ENCODE measurements around the gene CCDC102A. TPM values are rescaled to one million over a fixed set of nuclear protein-coding genes. Genes with fewer than 3 reads are reported as not detected.

CCDC102A gene
- total RNA-seq, 1 donor from 2014 or later: 13.7 TPM

DNA sequence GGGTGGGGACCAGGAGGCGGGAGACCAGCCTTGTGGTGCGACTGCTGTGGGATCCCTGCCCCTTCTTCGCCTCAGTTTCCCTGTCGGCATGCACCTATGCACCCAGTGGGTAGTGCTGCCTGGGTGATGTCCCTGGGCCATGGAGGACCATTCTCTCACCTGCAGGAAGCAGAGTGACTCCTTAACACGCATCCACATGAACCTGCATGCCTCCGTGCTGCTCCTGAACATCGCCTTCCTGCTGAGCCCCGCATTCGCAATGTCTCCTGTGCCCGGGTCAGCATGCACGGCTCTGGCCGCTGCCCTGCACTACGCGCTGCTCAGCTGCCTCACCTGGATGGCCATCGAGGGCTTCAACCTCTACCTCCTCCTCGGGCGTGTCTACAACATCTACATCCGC is 31.3 kb upstream of the CCDC102A start:
- DNase-seq (ENCODE audit: low spot score in 2 of 2): no peak
- Histone ChIP-seq H3K27ac (no peak overlapping the region), H3K36me3 (no peaks in the 10 kb centered on the region), H3K9me3 (no peaks in the 10 kb centered on the region), H3K4me3 (no peak overlapping the region), H3K27me3 (no peaks in the 10 kb centered on the region), H3K4me1 (no peaks in the 10 kb centered on the region)
- intact Hi-C loops (cut with DNase I): no loop called here
- TF ChIP-seq, protein P1, sequence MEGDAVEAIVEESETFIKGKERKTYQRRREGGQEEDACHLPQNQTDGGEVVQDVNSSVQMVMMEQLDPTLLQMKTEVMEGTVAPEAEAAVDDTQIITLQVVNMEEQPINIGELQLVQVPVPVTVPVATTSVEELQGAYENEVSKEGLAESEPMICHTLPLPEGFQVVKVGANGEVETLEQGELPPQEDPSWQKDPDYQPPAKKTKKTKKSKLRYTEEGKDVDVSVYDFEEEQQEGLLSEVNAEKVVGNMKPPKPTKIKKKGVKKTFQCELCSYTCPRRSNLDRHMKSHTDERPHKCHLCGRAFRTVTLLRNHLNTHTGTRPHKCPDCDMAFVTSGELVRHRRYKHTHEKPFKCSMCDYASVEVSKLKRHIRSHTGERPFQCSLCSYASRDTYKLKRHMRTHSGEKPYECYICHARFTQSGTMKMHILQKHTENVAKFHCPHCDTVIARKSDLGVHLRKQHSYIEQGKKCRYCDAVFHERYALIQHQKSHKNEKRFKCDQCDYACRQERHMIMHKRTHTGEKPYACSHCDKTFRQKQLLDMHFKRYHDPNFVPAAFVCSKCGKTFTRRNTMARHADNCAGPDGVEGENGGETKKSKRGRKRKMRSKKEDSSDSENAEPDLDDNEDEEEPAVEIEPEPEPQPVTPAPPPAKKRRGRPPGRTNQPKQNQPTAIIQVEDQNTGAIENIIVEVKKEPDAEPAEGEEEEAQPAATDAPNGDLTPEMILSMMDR (IDR thresholded peaks at IDR 0.05): no peak

DNA sequence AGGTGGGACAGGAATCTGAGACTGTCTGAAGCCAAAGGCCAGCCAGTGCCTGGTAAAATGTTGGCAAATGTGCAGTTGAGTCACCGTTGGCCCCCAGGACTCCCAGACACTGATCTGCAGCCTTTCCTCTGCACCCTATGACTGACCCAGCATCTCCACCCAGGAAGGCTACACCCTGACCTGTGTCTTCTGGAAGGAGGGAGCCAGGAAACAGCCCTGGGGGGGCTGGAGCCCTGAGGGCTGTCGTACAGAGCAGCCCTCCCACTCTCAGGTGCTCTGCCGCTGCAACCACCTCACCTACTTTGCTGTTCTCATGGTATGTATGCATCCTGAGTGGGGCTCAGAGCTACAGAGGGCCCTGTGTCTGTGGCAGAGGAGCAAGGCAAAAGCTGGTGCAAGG is 30.1 kb upstream of the CCDC102A start:
- Histone ChIP-seq H3K4me3 (no peak overlapping the region), H3K9me3 (no peaks in the 10 kb centered on the region), H3K4me1 (no peaks in the 10 kb centered on the region), H3K27ac (no peak overlapping the region), H3K27me3 (no peaks in the 10 kb centered on the region), H3K36me3 (no peaks in the 10 kb centered on the region)
- TF ChIP-seq, protein P1 (IDR thresholded peaks at IDR 0.05): no peak
- intact Hi-C loops (cut with DNase I): no loop called here
- DNase-seq (ENCODE audit: low spot score in 2 of 2): no peak

DNA sequence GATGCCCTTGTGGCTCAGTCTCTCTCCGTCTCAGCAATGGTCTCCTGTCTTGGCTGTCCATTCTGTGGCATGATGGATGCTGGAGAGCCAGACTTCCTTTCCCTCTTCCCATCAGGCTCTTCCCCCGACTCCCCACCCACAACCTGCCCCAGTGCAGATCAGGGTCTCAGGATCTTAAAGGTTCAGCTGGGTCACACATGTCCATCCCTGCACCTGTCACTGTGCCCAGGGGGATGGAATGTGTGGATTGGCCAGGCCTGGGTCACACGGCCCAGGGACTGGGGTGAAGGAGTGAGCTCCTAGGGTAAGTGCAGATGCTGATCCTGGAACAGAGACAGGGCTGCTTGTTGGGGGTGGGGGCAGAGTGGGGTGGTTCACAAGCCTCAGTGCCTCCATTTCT is 29.1 kb upstream of the CCDC102A start:
- H3K27me3 ChIP-seq: no peaks in the 10 kb centered on the region
- no peak overlapping the region for H3K27ac ChIP-seq
- intact Hi-C loops (cut with DNase I): no loop called here
- no peak overlapping the region for H3K4me3 ChIP-seq
- no peaks in the 10 kb centered on the region for H3K4me1 ChIP-seq
- TF ChIP-seq, protein P1 (IDR thresholded peaks at IDR 0.05): no peak
- DNase-seq (ENCODE audit: low spot score in 2 of 2): no peak
- no peaks in the 10 kb centered on the region for H3K9me3 ChIP-seq
- H3K36me3 ChIP-seq: no peaks in the 10 kb centered on the region

DNA sequence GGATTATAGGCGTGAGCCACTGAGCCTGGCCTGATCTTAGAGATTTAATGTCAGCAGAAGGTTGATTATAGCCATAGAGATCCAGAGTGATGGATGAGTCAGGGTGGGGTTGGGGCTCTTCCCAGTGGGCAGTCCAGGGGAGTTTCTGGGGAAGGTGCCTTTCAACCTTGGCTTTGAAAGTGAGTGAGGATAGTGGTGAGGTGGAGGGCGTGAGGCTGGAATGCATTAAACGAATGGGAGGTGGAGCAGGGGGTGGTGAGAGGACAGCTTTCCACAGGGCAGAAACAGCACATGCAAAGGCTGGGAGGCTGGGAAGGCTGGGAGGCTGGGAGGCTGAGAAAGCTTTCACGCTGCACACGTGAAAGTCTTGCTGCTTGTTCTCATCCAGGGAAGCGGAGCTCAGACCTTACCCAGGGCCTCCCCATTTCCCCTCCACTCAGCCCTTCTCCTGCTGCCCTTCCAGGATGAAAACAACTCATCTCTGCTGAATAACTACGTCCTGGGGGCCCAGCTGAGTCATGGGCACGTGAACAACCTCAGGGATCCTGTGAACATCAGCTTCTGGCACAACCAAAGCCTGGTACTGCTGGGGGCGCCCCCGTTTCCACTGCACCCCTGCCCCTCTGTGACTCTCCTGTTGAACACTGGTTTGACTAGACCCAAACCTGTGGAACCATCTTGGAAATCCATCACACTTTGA is 28.4 kb upstream of the CCDC102A start:
- no peak overlapping the region for H3K27ac ChIP-seq
- TF ChIP-seq, protein P1 (IDR thresholded peaks at IDR 0.05): no peak
- DNase-seq (ENCODE audit: low spot score in 2 of 2): no peak
- peaks cover 0 to 3% of the 10 kb centered on the region in 2 donors for H3K9me3 ChIP-seq
- intact Hi-C loops (cut with DNase I): no loop called here
- no peaks in the 10 kb centered on the region for H3K27me3 ChIP-seq
- no peaks in the 10 kb centered on the region for H3K36me3 ChIP-seq
- no peak overlapping the region for H3K4me3 ChIP-seq
- H3K4me1 ChIP-seq: no peaks in the 10 kb centered on the region

DNA sequence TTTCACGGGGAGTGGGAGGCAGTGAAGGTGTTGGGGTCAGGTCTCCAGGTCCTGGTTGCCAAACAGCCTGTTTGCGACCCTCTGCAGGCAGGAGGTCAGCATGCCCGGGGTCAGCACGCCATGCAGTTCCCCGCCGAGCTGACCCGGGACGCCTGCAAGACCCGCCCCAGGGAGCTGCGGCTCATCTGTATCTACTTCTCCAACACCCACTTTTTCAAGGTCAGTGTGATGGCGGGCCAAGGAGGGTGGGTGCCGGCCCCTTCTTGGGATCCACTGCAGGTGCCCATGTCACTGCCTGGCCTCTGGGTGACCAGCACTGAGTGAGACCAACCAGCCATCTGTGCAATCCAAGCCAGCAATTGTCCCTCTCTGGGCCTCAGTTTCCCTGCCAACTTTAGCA is 27.4 kb upstream of the CCDC102A start:
- TF ChIP-seq, protein P1 (IDR thresholded peaks at IDR 0.05): no peak
- intact Hi-C loops (cut with DNase I): no loop called here
- Histone ChIP-seq H3K27me3 (no peaks in the 10 kb centered on the region), H3K27ac (no peak overlapping the region), H3K36me3 (no peaks in the 10 kb centered on the region), H3K4me3 (no peak overlapping the region), H3K9me3 (peaks cover 0 to 3% of the 10 kb centered on the region in 2 donors), H3K4me1 (no peaks in the 10 kb centered on the region)
- DNase-seq (ENCODE audit: low spot score in 2 of 2): no peak

DNA sequence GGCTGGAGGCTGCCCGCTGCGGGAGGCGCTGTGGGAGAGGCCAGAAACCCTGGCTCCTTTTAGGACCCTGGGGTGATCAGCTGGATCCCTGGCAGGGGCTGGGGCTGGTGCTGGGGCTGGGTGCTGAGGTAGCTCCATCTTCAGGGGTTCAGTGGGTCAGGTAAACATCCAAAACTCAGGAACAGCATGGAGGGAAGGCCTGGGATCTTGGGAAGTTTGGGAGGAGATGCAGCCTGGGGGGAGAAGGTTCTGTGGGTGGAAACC is 27.0 kb upstream of the CCDC102A start:
- no peaks in the 10 kb centered on the region for H3K4me1 ChIP-seq
- no peaks in the 10 kb centered on the region for H3K36me3 ChIP-seq
- DNase-seq (ENCODE audit: low spot score in 2 of 2): no peak
- H3K4me3 ChIP-seq: no peak overlapping the region
- H3K27ac ChIP-seq: no peak overlapping the region
- TF ChIP-seq, protein P1 (IDR thresholded peaks at IDR 0.05): no peak
- H3K9me3 ChIP-seq: peaks cover 0 to 3% of the 10 kb centered on the region in 2 donors
- no peaks in the 10 kb centered on the region for H3K27me3 ChIP-seq
- intact Hi-C loops (cut with DNase I): no loop called here
